ENCODE data around the gene BCL7A. TPM values are rescaled to one million over a fixed set of nuclear protein-coding genes. Genes with fewer than 3 reads are reported as not detected.
A peak's percentile ranks its signal among the peaks of the same experiment; 100 is the strongest.

Gene BCL7A
- total RNA-seq, 1 experiment from 2014 or later = 5.7 TPM

- no peak for DNase-seq (ENCODE audit: low read depth)
These were observed 55.2 kb downstream of the BCL7A start for GRCh38 chr12:122076743-122077495.

- DNase-seq (ENCODE audit: low read depth) = peak; percentile 89
These were observed 56.7 kb downstream of the BCL7A start, which contains the start of gene MLXIP for GRCh38 chr12:122078141-122079032. MLXIP (plus strand) TSS chr12:122078756; CDS start chr12:122078854, 98 bp downstream.

- DNase-seq (ENCODE audit: low read depth) = no peak
These were observed 57.4 kb downstream of the BCL7A start for GRCh38 chr12:122079033-122079531.

GRCh38 chr12:122079532-122080081 is 57.9 kb downstream of the BCL7A start:
- peak; percentile 67 for DNase-seq (ENCODE audit: low read depth)

GRCh38 chr12:122080149-122081082 is 58.7 kb downstream of the BCL7A start:
- peak; percentile 93 for DNase-seq (ENCODE audit: low read depth)

GRCh38 chr12:122081083-122081696 is 59.5 kb downstream of the BCL7A start:
- peak; percentile 61 for DNase-seq (ENCODE audit: low read depth)

- DNase-seq (ENCODE audit: low read depth) = peak; percentile 82
These were observed 60.1 kb downstream of the BCL7A start for GRCh38 chr12:122081697-122082221.

GRCh38 chr12:122082621-122083356 is 61.1 kb downstream of the BCL7A start:
- no peak for DNase-seq (ENCODE audit: low read depth)

GRCh38 chr12:122084857-122085405 is 63.2 kb downstream of the BCL7A start:
- no peak for DNase-seq (ENCODE audit: low read depth)

- DNase-seq (ENCODE audit: low read depth) = no peak
These were observed 63.9 kb downstream of the BCL7A start for GRCh38 chr12:122085591-122085990.

GRCh38 chr12:122086116-122086515 is 64.4 kb downstream of the BCL7A start:
- DNase-seq (ENCODE audit: low read depth) = no peak

GRCh38 chr12:122086641-122087285 is 65.1 kb downstream of the BCL7A start:
- DNase-seq (ENCODE audit: low read depth) = no peak

GRCh38 chr12:122087431-122088178 is 65.9 kb downstream of the BCL7A start:
- no peak for DNase-seq (ENCODE audit: low read depth)

GRCh38 chr12:122088179-122088810 is 66.6 kb downstream of the BCL7A start:
- no peak for DNase-seq (ENCODE audit: low read depth)

- no peak for DNase-seq (ENCODE audit: low read depth)
These were observed 67.4 kb downstream of the BCL7A start for GRCh38 chr12:122089077-122089476.

GRCh38 chr12:122090759-122091515 is 69.3 kb downstream of the BCL7A start:
- no peak for DNase-seq (ENCODE audit: low read depth)
